Esophagus squamous epithelium (tissue), 4 donors: Measurements from ENCODE around the gene PCDHB11.
"Not testable (repeated sequence)": the region's sequence is repeated elsewhere in the genome, so short reads cannot be mapped to it uniquely, and the experiment has no call there.

ENCODE experiments used
- CTCF ChIP-seq, 6 experiments: fragments of 450-650 bp in 4 of 6; fragments of 200-600 bp in 2 of 6; sonication (generic) in 2 of 6; IDR thresholded peaks; one replicate each; pipeline ENCODE4 v1.5.1; 2016 to 2019; ENCODE audit warnings: antibody characterized with exemption in 6 of 6, mild to moderate bottlenecking in 4 of 6, moderate library complexity in 4 of 6
- POLR2A ChIP-seq, 4 donors: fragments of 450-650 bp; IDR thresholded peaks; one replicate each; pipeline ENCODE4 v1.6.1; 2017; ENCODE audit warnings: antibody characterized with exemption in 4 of 4, mild to moderate bottlenecking in 4 of 4, moderate library complexity in 3 of 4

- TF ChIP-seq CTCF, POLR2A (IDR thresholded peaks at IDR 0.05): not testable (repeated sequence)
Observed at GRCh38 chr5:141174291-141175104, 24.9 kb upstream of the PCDHB11 start.
